Osteoblast (primary cell): ENCODE data around the gene PDE9A. TPM values are rescaled to one million over a fixed set of nuclear protein-coding genes. Genes with fewer than 3 reads are reported as not detected.

ENCODE experiments used
- DNase-seq: peaks from one replicate; pipeline ENCODE4 v3.0.0; 2011; ENCODE audit warnings: low spot score, mixed read lengths; ENCODE audit not compliant: insufficient read length; ENCODE audit errors: missing footprints
- H2AFZ ChIP-seq: 2 replicates; pipeline ENCODE4 v1.6.0; 2011; ENCODE audit warnings: mild to moderate bottlenecking, low read length
- H3K27ac ChIP-seq: 2 replicates; pipeline ENCODE4 v1.5.1; 2011; ENCODE audit warnings: mild to moderate bottlenecking, low read depth, low read length, moderate library complexity
- H3K27me3 ChIP-seq: 2 replicates; pipeline ENCODE4 v1.6.0; 2012; ENCODE audit warnings: mild to moderate bottlenecking, control low read depth, inconsistent platforms, low read length, moderate library complexity; ENCODE audit not compliant: insufficient read depth
- H3K36me3 ChIP-seq: 2 replicates; pipeline ENCODE4 v1.5.1; 2011; ENCODE audit warnings: mild to moderate bottlenecking, low read length, control low read depth, moderate library complexity; ENCODE audit not compliant: insufficient read depth
- H3K4me1 ChIP-seq: 2 replicates; pipeline ENCODE4 v1.5.1; 2011; ENCODE audit warnings: mild to moderate bottlenecking, low read length, control low read depth, moderate library complexity; ENCODE audit not compliant: insufficient read depth
- H3K4me2 ChIP-seq: 2 replicates; pipeline ENCODE4 v1.6.0; 2011; ENCODE audit warnings: mild to moderate bottlenecking, low read length; ENCODE audit not compliant: insufficient read depth
- H3K4me3 ChIP-seq: fragments of 200-600 bp; sonication (generic); 3 replicates; pipeline ENCODE4 v1.5.1; 2012; ENCODE audit warnings: mild to moderate bottlenecking, low read length, inconsistent platforms; ENCODE audit not compliant: insufficient read depth
- H3K79me2 ChIP-seq: 2 replicates; pipeline ENCODE4 v1.6.0; 2012; ENCODE audit warnings: mild to moderate bottlenecking, low read length, control low read depth, inconsistent platforms; ENCODE audit not compliant: insufficient read depth
- H3K9me3 ChIP-seq: 2 replicates; pipeline ENCODE4 v1.5.1; 2011; ENCODE audit warnings: low read depth, low read length, control low read depth
- H4K20me1 ChIP-seq: 2 replicates; pipeline ENCODE4 v1.6.0; 2012; ENCODE audit warnings: mild to moderate bottlenecking, low read length, control low read depth; ENCODE audit not compliant: insufficient read depth
- total RNA-seq: library from RNA; depleted of rRNA; stranded (reverse); fragments of >200 nt; gene quantifications from 2 replicates; pipeline ENCODE4 v1.2.3, GENCODE V29; 2012
- TF ChIP-seq, protein P1 (sequence below): IDR thresholded peaks from 2 replicates; pipeline ENCODE4 v1.5.1; 2011; ENCODE audit warnings: mild to moderate bottlenecking, low read depth, low read length, moderate library complexity; ENCODE audit errors: extremely low read depth

The PDE9A gene
- total RNA-seq, 1 donor = 0.36 TPM

GRCh38 chr21:42661688-42662429, 8.4 kb downstream of the PDE9A start:
- no peak overlapping the region for H2AFZ ChIP-seq
- no peaks in the 10 kb centered on the region for H3K79me2 ChIP-seq
- H3K27me3 ChIP-seq = peaks cover 12% of the 10 kb centered on the region
- DNase-seq = no peak
- H3K9me3 ChIP-seq = no peaks in the 10 kb centered on the region
- H4K20me1 ChIP-seq = no peaks in the 10 kb centered on the region
- no peak overlapping the region for H3K27ac ChIP-seq
- no peak overlapping the region for H3K4me3 ChIP-seq
- no peaks in the 10 kb centered on the region for H3K36me3 ChIP-seq
- no peaks in the 10 kb centered on the region for H3K4me1 ChIP-seq
- TF ChIP-seq, protein P1, sequence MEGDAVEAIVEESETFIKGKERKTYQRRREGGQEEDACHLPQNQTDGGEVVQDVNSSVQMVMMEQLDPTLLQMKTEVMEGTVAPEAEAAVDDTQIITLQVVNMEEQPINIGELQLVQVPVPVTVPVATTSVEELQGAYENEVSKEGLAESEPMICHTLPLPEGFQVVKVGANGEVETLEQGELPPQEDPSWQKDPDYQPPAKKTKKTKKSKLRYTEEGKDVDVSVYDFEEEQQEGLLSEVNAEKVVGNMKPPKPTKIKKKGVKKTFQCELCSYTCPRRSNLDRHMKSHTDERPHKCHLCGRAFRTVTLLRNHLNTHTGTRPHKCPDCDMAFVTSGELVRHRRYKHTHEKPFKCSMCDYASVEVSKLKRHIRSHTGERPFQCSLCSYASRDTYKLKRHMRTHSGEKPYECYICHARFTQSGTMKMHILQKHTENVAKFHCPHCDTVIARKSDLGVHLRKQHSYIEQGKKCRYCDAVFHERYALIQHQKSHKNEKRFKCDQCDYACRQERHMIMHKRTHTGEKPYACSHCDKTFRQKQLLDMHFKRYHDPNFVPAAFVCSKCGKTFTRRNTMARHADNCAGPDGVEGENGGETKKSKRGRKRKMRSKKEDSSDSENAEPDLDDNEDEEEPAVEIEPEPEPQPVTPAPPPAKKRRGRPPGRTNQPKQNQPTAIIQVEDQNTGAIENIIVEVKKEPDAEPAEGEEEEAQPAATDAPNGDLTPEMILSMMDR = no peak
- no peak overlapping the region for H3K4me2 ChIP-seq

- H4K20me1 ChIP-seq = no peaks in the 10 kb centered on the region
- H3K4me1 ChIP-seq = no peaks in the 10 kb centered on the region
- H3K27ac ChIP-seq = no peak overlapping the region
- no peaks in the 10 kb centered on the region for H3K36me3 ChIP-seq
- H2AFZ ChIP-seq = no peak overlapping the region
- H3K4me2 ChIP-seq = no peak overlapping the region
- no peak overlapping the region for H3K4me3 ChIP-seq
- no peaks in the 10 kb centered on the region for H3K9me3 ChIP-seq
- peaks cover 17% of the 10 kb centered on the region for H3K27me3 ChIP-seq
- DNase-seq = no peak
- H3K79me2 ChIP-seq = no peaks in the 10 kb centered on the region
- TF ChIP-seq, protein P1 = no peak
Observed at GRCh38 chr21:42662430-42663199, 9.2 kb downstream of the PDE9A start.

DNA sequence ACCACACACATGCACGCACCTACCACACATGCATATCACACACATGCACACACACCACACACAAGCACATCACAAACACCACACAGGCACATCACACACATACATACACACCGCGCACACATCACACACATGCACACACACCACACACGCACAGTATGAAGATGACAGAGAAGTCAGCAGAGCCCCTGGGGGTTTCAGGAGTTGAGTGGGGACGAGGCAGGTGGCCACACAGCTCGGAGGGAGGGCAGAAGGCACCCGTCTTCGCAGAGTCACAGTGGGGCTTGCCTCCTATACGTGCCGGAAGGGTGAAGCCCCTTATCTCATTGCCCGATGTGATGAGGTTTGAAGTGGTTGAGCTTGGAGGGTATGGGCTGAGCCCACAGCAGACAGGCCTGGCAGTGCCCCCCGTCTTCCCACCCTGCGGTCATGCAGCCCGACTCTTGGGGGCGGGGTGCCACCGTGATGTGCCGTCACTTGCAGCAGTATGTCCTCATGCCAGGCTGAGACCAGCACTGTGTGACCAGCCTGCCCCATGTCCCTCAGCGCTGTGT, 9.9 kb downstream of the PDE9A start:
- Histone ChIP-seq H3K36me3 (no peaks in the 10 kb centered on the region), H3K4me2 (no peak overlapping the region), H3K27me3 (peaks cover 17% of the 10 kb centered on the region), H3K27ac (no peak overlapping the region), H2AFZ (no peak overlapping the region), H3K79me2 (no peaks in the 10 kb centered on the region), H3K4me1 (no peaks in the 10 kb centered on the region), H4K20me1 (no peaks in the 10 kb centered on the region), H3K9me3 (no peaks in the 10 kb centered on the region), H3K4me3 (no peak overlapping the region)
- no peak for DNase-seq
- TF ChIP-seq, protein P1 = no peak
